ENCODE measurements around the gene PNPLA5. TPM values are rescaled to one million over a fixed set of nuclear protein-coding genes. Genes with fewer than 3 reads are reported as not detected.

Gene PNPLA5
- total RNA-seq, 1 experiment from 2014 or later: not detected

DNA sequence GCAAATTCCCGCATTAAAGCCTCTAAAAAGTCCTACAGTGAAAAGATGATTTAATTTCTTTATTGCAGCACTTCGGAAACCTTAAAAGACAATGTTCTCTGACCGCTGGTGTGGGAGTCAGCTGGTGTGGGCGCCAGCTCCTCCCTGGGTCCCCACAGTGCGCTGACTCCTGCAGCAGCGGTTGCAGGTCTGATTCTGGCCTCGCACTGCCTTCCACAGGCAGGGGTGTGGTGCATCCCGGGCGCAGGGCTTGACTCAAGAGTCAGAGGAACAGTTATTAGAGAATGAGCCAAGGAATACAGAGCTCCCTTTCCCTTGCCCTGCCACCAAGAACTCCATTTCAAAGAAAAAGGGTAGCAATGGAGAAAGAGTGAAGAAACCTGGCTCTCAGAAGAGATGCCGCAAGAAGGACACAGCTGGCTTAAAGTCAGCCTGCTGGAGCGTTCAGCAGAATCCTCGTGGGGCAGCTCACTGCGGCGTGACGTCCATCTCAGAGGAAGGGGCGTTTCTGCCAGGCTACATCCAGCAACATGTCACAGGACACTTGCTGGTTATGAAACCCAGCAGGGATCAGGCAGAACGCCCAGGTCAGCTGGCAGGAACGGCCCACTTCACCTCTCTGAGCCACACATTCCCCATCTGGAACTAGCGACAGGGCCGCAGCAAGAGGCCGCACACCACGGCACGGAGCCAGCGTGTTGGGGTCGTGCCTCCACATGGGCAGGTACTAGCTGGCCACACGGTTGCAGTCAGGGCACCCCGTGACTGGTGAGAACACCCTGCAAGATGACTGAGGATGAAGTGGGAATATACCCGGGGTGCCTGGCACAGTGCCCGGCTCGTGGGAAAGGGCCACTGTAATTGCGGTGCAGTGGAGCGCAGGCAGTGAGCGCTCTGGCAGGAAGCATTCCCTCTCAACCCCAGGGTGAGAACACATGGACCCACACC, 61.6 kb downstream of the PNPLA5 start:
- DNase-seq (no peak), ATAC-seq (no peak)
- Histone ChIP-seq H3K4me3 (ENCODE audit: low read length) (no peak overlapping the region), H3K36me3 (ENCODE audit: low read depth, low read length) (no peaks in the 10 kb centered on the region), H3K9me3 (ENCODE audit: low read length) (no peaks in the 10 kb centered on the region), H3K4me2 (ENCODE audit: low read length) (no peak overlapping the region), H3K9me2 (replicated peaks; ENCODE audit: low read length) (no peaks in the 10 kb centered on the region), H3K27ac (ENCODE audit: low read length) (no peak overlapping the region), H3F3A (ENCODE audit: low read length, unreplicated experiment) (no peaks in the 10 kb centered on the region), H3K79me2 (ENCODE audit: low read length) (no peaks in the 10 kb centered on the region), H4K20me1 (ENCODE audit: low read length) (no peaks in the 10 kb centered on the region), H3K4me1 (ENCODE audit: insufficient read depth, low read length) (peaks cover 13% of the 10 kb centered on the region), H3K27me3 (ENCODE audit: low read length) (no peaks in the 10 kb centered on the region), H3K9ac (ENCODE audit: low read length) (no peak overlapping the region), H2AFZ (ENCODE audit: low read length) (no peak overlapping the region)
- CTCF ChIA-PET: interaction anchor here (1.0 kb wide), 1 partner anchor 53 kb away, joined by 10 read pairs; no protein-coding TSS in a partner anchor
- POLR2A ChIA-PET (ENCODE audit: unreplicated experiment): no interaction called here
- no peak for TF ChIP-seq EZH2phosphoT487 (IDR thresholded peaks at IDR 0.05; ENCODE audit: borderline replicate concordance, low read length)
- no peak for TF ChIP-seq EZH2 (IDR thresholded peaks at IDR 0.05; ENCODE audit: low read length, unreplicated experiment)
- TF ChIP-seq, protein P1, sequence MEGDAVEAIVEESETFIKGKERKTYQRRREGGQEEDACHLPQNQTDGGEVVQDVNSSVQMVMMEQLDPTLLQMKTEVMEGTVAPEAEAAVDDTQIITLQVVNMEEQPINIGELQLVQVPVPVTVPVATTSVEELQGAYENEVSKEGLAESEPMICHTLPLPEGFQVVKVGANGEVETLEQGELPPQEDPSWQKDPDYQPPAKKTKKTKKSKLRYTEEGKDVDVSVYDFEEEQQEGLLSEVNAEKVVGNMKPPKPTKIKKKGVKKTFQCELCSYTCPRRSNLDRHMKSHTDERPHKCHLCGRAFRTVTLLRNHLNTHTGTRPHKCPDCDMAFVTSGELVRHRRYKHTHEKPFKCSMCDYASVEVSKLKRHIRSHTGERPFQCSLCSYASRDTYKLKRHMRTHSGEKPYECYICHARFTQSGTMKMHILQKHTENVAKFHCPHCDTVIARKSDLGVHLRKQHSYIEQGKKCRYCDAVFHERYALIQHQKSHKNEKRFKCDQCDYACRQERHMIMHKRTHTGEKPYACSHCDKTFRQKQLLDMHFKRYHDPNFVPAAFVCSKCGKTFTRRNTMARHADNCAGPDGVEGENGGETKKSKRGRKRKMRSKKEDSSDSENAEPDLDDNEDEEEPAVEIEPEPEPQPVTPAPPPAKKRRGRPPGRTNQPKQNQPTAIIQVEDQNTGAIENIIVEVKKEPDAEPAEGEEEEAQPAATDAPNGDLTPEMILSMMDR (conservative IDR thresholded peaks at IDR 0.05; ENCODE audit: low read depth, low read length): no peak
- no TSS peak for BruUV-seq (replicated peaks)
- intact Hi-C loops (cut with micrococcal nuclease): loop anchor here (5.0 kb wide), 1 partner anchor 443 kb away; no protein-coding TSS in a partner anchor

Other genes with a start within 250 kb of the PNPLA5 start
- gene EFCAB6, start 79.7 kb downstream of the PNPLA5 start, total RNA-seq (2014; rRNA removed): 0.07 and 1.2 TPM in 2 replicates
- not detected in 2 replicates for gene SULT4A1, start 29.5 kb downstream of the PNPLA5 start, total RNA-seq (2014; rRNA removed)
- 0.29 and 0.36 TPM in 2 replicates for gene PNPLA3, start 31.8 kb upstream of the PNPLA5 start, total RNA-seq (2014; rRNA removed)
- 26.6 and 34.5 TPM in 2 replicates for gene SAMM50, start 63.4 kb upstream of the PNPLA5 start, total RNA-seq (2014; rRNA removed)
- 69.3 and 85.3 TPM in 2 replicates for gene PARVB, start 132.3 kb upstream of the PNPLA5 start, total RNA-seq (2014; rRNA removed)